Stimulated activated naive CD8-positive, alpha-beta T cell treated with anti-CD3 and anti-CD28 coated beads, Interleukin-15, amount 100 ng/mL, for 72 hours (primary cell): ENCODE data around the gene GDPD2.
A peak's percentile ranks its signal among the peaks of the same experiment; 100 is the strongest.

ENCODE experiments used
- ATAC-seq: fragments of 150-1000 bp; cut with Tn5 transposase; 2 replicates; pipeline ENCODE4 v1.10.0; 2021; ENCODE audit warnings: mild to moderate bottlenecking, moderate library complexity
- DNase-seq, 2 donors: peaks; one replicate each; pipeline ENCODE4 v3.0.0; 2021 to 2022
- H3K27ac Mint-ChIP-seq, 2 donors: one replicate each; pipeline ENCODE4 v1.8.0; 2022; ENCODE audit warnings: mild to moderate bottlenecking in 2 of 2, mixed read lengths in 2 of 2, moderate library complexity in 2 of 2
- H3K27me3 Mint-ChIP-seq: one replicate; pipeline ENCODE4 v1.8.0; 2022; ENCODE audit warnings: mixed read lengths
- H3K4me1 Mint-ChIP-seq: one replicate; pipeline ENCODE4 v1.8.0; 2022; ENCODE audit warnings: mild to moderate bottlenecking, mixed read lengths
- H3K4me3 Mint-ChIP-seq, 2 donors: one replicate each; pipeline ENCODE4 v1.8.0; 2022; ENCODE audit warnings: mild to moderate bottlenecking in 2 of 2, mixed read lengths in 2 of 2, moderate library complexity in 1 of 2
- H3K9me3 Mint-ChIP-seq, 2 donors: one replicate each; pipeline ENCODE4 v1.8.0; 2022; ENCODE audit warnings: mixed read lengths in 2 of 2

The GDPD2 gene

GRCh38 chrX:70449457-70449966 is 26.4 kb downstream of the GDPD2 start:
- ATAC-seq = no peak
- H3K4me1 Mint-ChIP-seq = peaks cover 28% of the 10 kb centered on the region
- peaks cover 13% of the 10 kb centered on the region for H3K27me3 Mint-ChIP-seq
- no peak for DNase-seq
- no peak overlapping the region for H3K4me3 Mint-ChIP-seq
- H3K9me3 Mint-ChIP-seq = no peaks in the 10 kb centered on the region
- no peak overlapping the region for H3K27ac Mint-ChIP-seq

GRCh38 chrX:70452143-70452733 is 29.1 kb downstream of the GDPD2 start:
- ATAC-seq = peak; percentile 62
- Mint-ChIP-seq H3K4me3 (peak overlapping the region; percentile 92 to 97), H3K27me3 (no peaks in the 10 kb centered on the region), H3K27ac (peak overlapping the region; percentile 94 to 96), H3K4me1 (peaks cover 49% of the 10 kb centered on the region), H3K9me3 (no peaks in the 10 kb centered on the region)
- peak; percentile 68 to 70 for DNase-seq

DNA sequence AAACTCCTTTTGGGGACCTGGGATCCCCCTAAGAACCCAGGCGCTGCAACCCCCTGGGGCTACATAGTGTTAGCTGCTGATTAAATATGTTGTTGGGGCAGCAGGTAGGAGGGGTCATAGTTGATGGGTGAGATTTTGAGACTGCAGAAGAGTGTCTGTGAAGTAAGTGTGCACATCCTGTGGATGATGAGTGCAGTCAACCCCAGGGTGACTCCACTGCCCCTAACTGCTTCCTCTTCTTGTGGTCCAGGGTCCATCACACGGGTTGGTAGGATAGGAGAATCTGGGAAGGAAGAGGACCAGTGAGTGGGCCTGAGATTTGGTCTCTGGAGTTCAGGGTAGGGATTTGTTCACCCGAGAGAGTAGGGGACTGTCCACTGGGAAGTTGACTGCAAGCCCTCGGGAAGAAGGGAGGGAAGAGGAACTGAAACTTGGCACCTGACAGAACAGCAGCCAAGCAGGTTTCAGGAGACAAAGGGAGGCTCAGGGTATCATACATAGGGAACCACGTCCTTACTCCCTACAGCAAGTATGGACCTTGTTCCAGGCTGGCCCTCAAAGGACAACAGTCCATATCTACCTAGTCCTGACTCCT is 30.0 kb downstream of the GDPD2 start:
- peak overlapping the region; percentile 86 to 93 for H3K27ac Mint-ChIP-seq
- peak; percentile 14 for ATAC-seq
- no peaks in the 10 kb centered on the region for H3K27me3 Mint-ChIP-seq
- H3K4me1 Mint-ChIP-seq = peaks cover 51% of the 10 kb centered on the region
- peak overlapping the region; percentile 92 to 97 for H3K4me3 Mint-ChIP-seq
- H3K9me3 Mint-ChIP-seq = no peaks in the 10 kb centered on the region
- no peak for DNase-seq

- peak; percentile 72 to 85 for DNase-seq
- no peaks in the 10 kb centered on the region for H3K27me3 Mint-ChIP-seq
- peaks cover 51% of the 10 kb centered on the region for H3K4me1 Mint-ChIP-seq
- ATAC-seq = peak; percentile 77
- peak overlapping the region; percentile 95 to 98 for H3K27ac Mint-ChIP-seq
- no peaks in the 10 kb centered on the region for H3K9me3 Mint-ChIP-seq
- H3K4me3 Mint-ChIP-seq = peak overlapping the region; percentile 87 to 93
These were observed 31.6 kb downstream of the GDPD2 start for GRCh38 chrX:70454441-70455365.

DNA sequence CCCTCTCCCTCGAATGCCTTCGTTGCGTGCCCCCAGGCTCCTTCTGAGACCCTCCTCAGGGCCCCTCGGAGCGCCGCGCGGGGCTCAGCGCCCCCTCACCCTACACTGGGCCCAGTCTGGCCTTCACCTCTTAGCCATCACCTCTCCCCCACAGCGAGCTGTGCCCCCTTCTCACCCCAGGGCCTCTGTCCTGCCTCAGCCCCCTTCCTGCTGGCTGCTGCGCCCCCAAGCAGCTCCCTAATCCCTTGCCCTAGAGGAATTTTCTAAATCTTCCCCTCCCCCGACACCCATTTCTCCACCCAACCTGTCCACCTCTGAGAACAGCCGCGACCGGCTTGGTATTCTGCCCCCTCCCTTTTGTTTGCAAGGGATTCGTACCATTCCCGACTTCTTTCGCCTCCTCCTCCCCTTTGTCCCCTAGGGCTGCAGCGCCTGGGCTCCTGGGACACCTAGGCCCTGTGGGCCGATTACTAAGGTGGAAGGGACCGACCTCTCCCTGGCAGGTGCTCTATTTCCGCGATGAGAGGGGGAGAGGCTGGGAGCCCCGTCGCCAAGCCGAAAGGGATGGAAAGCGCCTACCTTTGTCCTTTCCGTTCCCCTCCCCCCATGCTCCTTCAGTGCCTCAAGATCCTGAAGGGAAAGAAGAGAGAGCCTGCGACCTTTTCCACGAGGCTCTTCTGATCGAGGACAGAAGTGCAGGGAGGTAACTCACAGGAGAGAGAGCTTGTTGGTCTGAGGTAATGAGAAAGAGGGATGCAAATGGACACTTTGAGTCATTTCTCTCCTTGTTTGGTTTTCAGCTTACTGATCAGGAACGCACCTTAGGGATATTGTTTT is 32.5 kb downstream of the GDPD2 start:
- no peak for DNase-seq
- no peaks in the 10 kb centered on the region for H3K9me3 Mint-ChIP-seq
- peak; percentile 7 for ATAC-seq
- no peaks in the 10 kb centered on the region for H3K27me3 Mint-ChIP-seq
- peak overlapping the region; percentile 87 to 93 for H3K4me3 Mint-ChIP-seq
- H3K4me1 Mint-ChIP-seq = peaks cover 55% of the 10 kb centered on the region
- H3K27ac Mint-ChIP-seq = peak overlapping the region; percentile 95 to 98

DNA sequence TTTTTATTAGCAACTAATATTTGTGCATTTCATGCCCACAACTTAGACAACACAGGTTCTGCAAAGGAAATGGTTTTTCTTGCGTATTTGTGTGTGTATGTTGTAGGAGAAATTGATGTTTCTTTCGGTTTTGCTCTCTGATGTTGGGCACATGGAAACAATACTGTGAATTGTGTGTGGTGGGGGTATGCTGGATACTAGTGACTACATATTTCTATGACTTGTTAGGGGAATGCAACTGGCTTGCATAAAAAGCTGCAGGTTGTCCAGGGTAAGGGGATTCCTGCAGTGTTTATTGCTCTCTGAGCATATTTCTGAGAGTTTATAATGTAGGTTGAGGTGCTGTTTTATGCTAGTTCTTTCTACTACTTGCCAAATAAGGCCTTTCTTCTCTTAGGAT is 33.1 kb downstream of the GDPD2 start:
- Mint-ChIP-seq H3K4me1 (peaks cover 55% of the 10 kb centered on the region), H3K27ac (peak overlapping the region in 1 of 2 donors; percentile 95), H3K9me3 (no peaks in the 10 kb centered on the region), H3K4me3 (peak overlapping the region; percentile 87 to 93), H3K27me3 (no peaks in the 10 kb centered on the region)
- peak in 1 of 2 donors; percentile 34 for DNase-seq
- ATAC-seq = peak; percentile 39

- no peak for ATAC-seq
- H3K27ac Mint-ChIP-seq = no peak overlapping the region
- no peak for DNase-seq
- no peaks in the 10 kb centered on the region for H3K9me3 Mint-ChIP-seq
- H3K27me3 Mint-ChIP-seq = no peaks in the 10 kb centered on the region
- H3K4me3 Mint-ChIP-seq = no peak overlapping the region
- H3K4me1 Mint-ChIP-seq = peaks cover 24% of the 10 kb centered on the region
These were observed 37.9 kb downstream of the GDPD2 start for GRCh38 chrX:70461026-70461425.

DNA sequence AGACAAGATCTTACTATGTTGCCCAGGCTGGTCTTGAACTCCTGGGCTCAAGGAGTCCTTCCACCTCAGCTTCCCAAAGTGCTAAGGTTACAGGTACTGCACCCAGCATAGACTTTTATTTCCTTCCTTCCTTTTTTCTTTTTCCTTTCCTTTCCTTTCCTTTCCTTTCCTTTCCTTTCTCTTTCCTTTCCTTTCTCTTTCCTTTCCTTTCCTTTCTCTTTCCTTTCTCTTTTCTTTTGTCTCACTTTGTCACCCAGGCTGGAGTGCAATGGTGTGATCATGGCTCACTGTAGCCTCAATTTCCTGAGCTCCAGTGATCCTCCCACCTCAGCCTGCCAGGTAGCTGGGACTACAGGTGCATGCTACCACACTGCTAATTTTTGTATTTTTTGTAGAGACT is 40.9 kb downstream of the GDPD2 start:
- Mint-ChIP-seq H3K4me3 (no peak overlapping the region), H3K9me3 (no peaks in the 10 kb centered on the region), H3K27ac (no peak overlapping the region), H3K27me3 (no peaks in the 10 kb centered on the region), H3K4me1 (peaks cover 11% of the 10 kb centered on the region)
- no peak for ATAC-seq
- DNase-seq = no peak

DNA sequence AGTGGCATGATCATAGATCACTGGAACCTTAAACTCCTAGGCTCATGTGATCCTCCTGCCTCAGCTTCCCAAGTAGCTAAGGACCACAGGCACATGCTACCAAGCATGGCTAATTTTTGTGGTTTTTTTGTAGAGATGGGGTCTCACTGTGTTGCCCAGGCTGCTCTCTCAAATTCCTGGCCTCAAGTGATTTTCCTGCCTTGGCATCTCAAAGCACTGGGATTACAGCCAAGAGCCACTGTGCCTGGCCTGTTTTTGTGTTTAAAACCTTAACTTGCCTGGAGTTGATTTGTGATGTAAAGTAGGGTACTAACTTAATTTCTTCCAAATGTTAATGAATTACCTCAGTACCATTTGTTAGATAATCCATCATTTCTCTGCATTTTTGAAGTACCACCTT is 43.9 kb downstream of the GDPD2 start:
- Mint-ChIP-seq H3K27ac (no peak overlapping the region), H3K27me3 (no peaks in the 10 kb centered on the region), H3K4me1 (peaks cover 17% of the 10 kb centered on the region), H3K4me3 (no peak overlapping the region), H3K9me3 (no peaks in the 10 kb centered on the region)
- no peak for DNase-seq
- ATAC-seq = no peak

- Mint-ChIP-seq H3K4me1 (peaks cover 17% of the 10 kb centered on the region), H3K9me3 (no peaks in the 10 kb centered on the region), H3K27me3 (no peaks in the 10 kb centered on the region)
These were observed 45.6 kb downstream of the GDPD2 start for GRCh38 chrX:70468709-70469108.

DNA sequence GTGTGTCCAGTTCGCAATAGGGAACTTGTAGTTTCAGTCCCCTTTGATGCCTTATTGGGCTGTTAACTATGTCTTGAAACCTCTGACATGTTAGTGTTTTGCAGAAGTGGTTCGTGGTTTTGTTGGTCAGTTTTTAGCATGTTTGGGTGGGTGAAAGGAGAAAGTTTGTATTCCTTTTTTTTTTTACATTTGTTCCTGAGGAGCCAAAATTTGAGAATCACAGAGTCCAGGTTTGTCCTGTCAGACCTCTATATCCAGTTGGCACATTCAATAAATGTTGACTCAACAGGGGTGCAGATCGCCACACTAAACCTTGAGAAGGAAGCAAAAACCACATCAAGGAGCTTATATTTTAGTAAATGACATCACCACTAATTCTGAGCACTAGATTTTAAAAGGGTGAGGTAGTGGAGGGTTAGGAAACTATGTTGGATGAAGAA is 47.8 kb downstream of the GDPD2 start:
- H3K4me3 Mint-ChIP-seq = no peak overlapping the region
- peak; percentile 75 for ATAC-seq

More at GRCh38 chrX:70468709-70469108, 45.6 kb downstream of the GDPD2 start:
- ATAC-seq (no peak), DNase-seq (no peak)
- Mint-ChIP-seq H3K27ac (no peak overlapping the region), H3K4me3 (no peak overlapping the region)

GRCh38 chrX:70476166-70476933 is 53.2 kb downstream of the GDPD2 start:
- no peaks in the 10 kb centered on the region for H3K9me3 Mint-ChIP-seq
- no peaks in the 10 kb centered on the region for H3K27me3 Mint-ChIP-seq
- no peak overlapping the region for H3K27ac Mint-ChIP-seq
- H3K4me1 Mint-ChIP-seq = peaks cover 7% of the 10 kb centered on the region
- H3K4me3 Mint-ChIP-seq = no peak overlapping the region
- no peak for DNase-seq
- ATAC-seq = no peak

More for the DNA sequence above, 47.8 kb downstream of the GDPD2 start:
- Mint-ChIP-seq H3K4me1 (peaks cover 17% of the 10 kb centered on the region), H3K9me3 (no peaks in the 10 kb centered on the region), H3K27me3 (no peaks in the 10 kb centered on the region), H3K27ac (no peak overlapping the region)
- no peak for DNase-seq

GRCh38 chrX:70476934-70477733 is 54.0 kb downstream of the GDPD2 start:
- no peak for DNase-seq
- no peaks in the 10 kb centered on the region for H3K9me3 Mint-ChIP-seq

GRCh38 chrX:70477734-70478075 is 54.6 kb downstream of the GDPD2 start:
- peaks cover 7% of the 10 kb centered on the region for H3K4me1 Mint-ChIP-seq
- DNase-seq = no peak
- no peak overlapping the region for H3K4me3 Mint-ChIP-seq
- no peaks in the 10 kb centered on the region for H3K9me3 Mint-ChIP-seq
- H3K27ac Mint-ChIP-seq = no peak overlapping the region
- H3K27me3 Mint-ChIP-seq = no peaks in the 10 kb centered on the region
- ATAC-seq = no peak

More at GRCh38 chrX:70476934-70477733, 54.0 kb downstream of the GDPD2 start:
- Mint-ChIP-seq H3K27ac (no peak overlapping the region), H3K4me3 (no peak overlapping the region), H3K4me1 (peaks cover 7% of the 10 kb centered on the region), H3K27me3 (no peaks in the 10 kb centered on the region)
- ATAC-seq = no peak
